Glutamatergic neuron (in vitro differentiated cells): ENCODE results near the gene THSD4. TPM values are rescaled to one million over a fixed set of nuclear protein-coding genes. Genes with fewer than 3 reads are reported as not detected.

Experiments
- DNase-seq: peaks from one replicate; pipeline ENCODE4 v3.0.0; 2022
- H3K27ac Mint-ChIP-seq: one replicate; pipeline ENCODE4 v1.8.0; 2020; ENCODE audit warnings: mild to moderate bottlenecking, mixed read lengths, inconsistent platforms; ENCODE audit not compliant: unreplicated experiment
- H3K27me3 Mint-ChIP-seq: one replicate; pipeline ENCODE4 v1.8.0; 2020; ENCODE audit warnings: mild to moderate bottlenecking, moderate library complexity, mixed read lengths, inconsistent platforms; ENCODE audit not compliant: unreplicated experiment
- H3K36me3 Mint-ChIP-seq: one replicate; pipeline ENCODE4 v1.8.0; 2020; ENCODE audit warnings: mild to moderate bottlenecking, mixed read lengths, inconsistent platforms; ENCODE audit not compliant: unreplicated experiment
- H3K4me1 Mint-ChIP-seq: one replicate; pipeline ENCODE4 v1.8.0; 2020; ENCODE audit warnings: mild to moderate bottlenecking, low read depth, mixed read lengths, inconsistent platforms; ENCODE audit not compliant: unreplicated experiment
- H3K4me3 Mint-ChIP-seq: one replicate; pipeline ENCODE4 v1.8.0; 2020; ENCODE audit warnings: mild to moderate bottlenecking, mixed read lengths, inconsistent platforms; ENCODE audit not compliant: unreplicated experiment
- H3K9me3 Mint-ChIP-seq: one replicate; pipeline ENCODE4 v1.8.0; 2020; ENCODE audit warnings: mild to moderate bottlenecking, moderate library complexity, mixed read lengths, inconsistent platforms; ENCODE audit not compliant: unreplicated experiment
- total RNA-seq: library from RNA; stranded (reverse); fragmentation: NEBNext Ultra II Directional; extraction: Animal tissue kit (Norgen Biotek cat#: 25700); gene quantifications from one replicate; pipeline ENCODE4 v1.2.1, GENCODE V29; 2021; ENCODE audit not compliant: unreplicated experiment
- TF ChIP-seq, protein P1 (sequence below): fragments of 200-600 bp; sonication (generic); IDR thresholded peaks from one replicate; pipeline ENCODE4 v1.5.0; 2021; ENCODE audit not compliant: partially characterized antibody, unreplicated experiment

THSD4 gene
- total RNA-seq, 1 donor from 2014 or later = 12.3 TPM

DNA sequence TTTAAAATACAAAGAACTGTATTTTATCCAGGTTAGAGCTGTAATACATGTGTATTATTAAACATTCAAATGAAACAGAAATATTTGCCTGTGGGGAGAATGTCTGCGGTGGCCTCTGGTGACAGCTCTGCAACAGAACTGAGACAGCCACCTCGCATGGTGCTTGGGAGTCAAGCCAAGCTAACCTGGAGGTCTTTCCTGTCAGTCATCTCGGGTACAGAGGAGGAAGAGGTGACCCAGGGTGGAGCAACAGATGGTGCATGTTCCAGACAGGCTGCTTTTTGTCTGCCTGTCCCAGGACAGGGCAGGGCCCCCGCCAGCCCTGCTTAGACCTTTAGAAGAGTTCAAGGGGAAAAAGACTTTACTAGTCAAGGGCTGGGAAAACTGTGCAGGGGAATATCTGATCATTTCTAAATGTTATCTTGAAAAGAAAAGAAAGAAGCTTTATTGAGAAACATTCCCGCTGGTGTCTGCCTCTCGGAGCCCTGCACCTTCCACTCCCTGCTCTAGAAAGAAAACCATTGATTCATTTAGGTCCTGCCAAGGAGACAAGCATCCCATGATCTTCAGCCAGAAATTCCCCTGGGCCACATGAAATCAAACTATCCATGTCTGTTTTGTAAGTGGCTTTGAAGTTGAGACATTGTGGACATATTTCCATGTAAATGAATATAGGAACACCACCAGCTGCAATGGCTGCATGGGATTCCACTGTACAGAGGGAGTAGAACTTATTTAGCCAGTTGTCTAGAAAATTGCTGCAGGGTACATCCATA lies 689.6 kb downstream of the THSD4 start:
- peaks cover 32% of the 10 kb centered on the region for H3K4me1 Mint-ChIP-seq
- H3K27me3 Mint-ChIP-seq = peaks cover 5% of the 10 kb centered on the region
- peaks cover 5% of the 10 kb centered on the region for H3K9me3 Mint-ChIP-seq
- peak overlapping the region; percentile 36 for H3K4me3 Mint-ChIP-seq
- peaks cover 4% of the 10 kb centered on the region for H3K36me3 Mint-ChIP-seq
- DNase-seq = no peak
- TF ChIP-seq, protein P1, sequence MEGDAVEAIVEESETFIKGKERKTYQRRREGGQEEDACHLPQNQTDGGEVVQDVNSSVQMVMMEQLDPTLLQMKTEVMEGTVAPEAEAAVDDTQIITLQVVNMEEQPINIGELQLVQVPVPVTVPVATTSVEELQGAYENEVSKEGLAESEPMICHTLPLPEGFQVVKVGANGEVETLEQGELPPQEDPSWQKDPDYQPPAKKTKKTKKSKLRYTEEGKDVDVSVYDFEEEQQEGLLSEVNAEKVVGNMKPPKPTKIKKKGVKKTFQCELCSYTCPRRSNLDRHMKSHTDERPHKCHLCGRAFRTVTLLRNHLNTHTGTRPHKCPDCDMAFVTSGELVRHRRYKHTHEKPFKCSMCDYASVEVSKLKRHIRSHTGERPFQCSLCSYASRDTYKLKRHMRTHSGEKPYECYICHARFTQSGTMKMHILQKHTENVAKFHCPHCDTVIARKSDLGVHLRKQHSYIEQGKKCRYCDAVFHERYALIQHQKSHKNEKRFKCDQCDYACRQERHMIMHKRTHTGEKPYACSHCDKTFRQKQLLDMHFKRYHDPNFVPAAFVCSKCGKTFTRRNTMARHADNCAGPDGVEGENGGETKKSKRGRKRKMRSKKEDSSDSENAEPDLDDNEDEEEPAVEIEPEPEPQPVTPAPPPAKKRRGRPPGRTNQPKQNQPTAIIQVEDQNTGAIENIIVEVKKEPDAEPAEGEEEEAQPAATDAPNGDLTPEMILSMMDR = no peak
- peak overlapping the region; percentile 57 for H3K27ac Mint-ChIP-seq

DNA sequence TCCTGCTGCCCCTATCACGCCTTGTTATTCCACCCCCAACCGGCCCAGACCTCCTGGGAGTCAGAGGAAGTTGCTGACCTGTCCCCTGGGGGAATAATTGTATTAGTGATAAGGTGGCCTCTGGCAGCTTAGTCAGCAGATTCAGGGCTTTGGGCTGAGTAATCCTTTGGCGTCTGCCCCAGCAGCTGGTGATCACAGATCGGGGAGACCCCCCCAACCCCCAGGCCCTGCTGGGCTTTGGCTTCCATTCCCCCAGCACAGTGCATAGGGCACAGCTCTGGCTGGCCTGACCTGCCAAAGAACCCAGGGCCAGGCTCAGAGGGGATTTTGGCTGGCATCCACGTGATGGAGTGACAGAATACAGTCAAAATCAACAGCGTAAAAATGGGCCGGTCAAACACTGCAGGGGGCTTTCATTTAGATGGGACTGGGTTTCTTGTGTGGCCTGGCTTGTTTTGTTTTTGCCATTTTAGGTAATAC lies 691.2 kb downstream of the THSD4 start:
- H3K9me3 Mint-ChIP-seq = peaks cover 3% of the 10 kb centered on the region
- DNase-seq = no peak
- peak overlapping the region; percentile 85 for H3K27ac Mint-ChIP-seq
- TF ChIP-seq, protein P1 = no peak
- peak overlapping the region; percentile 49 for H3K4me3 Mint-ChIP-seq
- H3K27me3 Mint-ChIP-seq = peaks cover 3% of the 10 kb centered on the region
- H3K4me1 Mint-ChIP-seq = peaks cover 27% of the 10 kb centered on the region
- no peaks in the 10 kb centered on the region for H3K36me3 Mint-ChIP-seq

DNA sequence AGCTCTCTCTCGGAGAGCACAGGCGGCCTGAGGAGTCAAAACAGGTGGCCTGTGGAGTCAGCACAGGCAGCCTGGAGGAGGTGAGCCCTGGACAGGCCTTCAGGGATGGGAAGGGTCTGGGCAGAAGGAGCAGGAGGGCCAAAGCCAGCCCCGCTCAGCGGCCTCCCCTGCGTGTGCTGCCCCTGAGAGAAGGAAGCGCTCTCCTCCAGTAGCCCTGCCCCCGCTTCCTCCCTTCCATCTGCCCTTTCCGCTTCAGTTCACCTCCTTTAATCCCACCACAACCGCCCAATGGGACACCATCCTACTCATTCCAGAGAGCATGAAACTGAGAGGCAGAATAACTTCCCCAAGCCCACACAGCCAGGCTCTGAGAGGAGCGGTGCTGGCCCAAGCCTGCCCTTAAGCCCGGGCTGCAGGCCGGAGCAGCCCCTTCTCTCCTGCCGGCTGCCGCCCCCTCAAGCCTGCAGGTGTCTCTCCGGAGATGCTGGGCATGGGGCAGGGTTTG lies 691.9 kb downstream of the THSD4 start:
- TF ChIP-seq, protein P1 = no peak
- H3K36me3 Mint-ChIP-seq = no peaks in the 10 kb centered on the region
- H3K9me3 Mint-ChIP-seq = peaks cover 3% of the 10 kb centered on the region
- peaks cover 27% of the 10 kb centered on the region for H3K4me1 Mint-ChIP-seq
- peaks cover 3% of the 10 kb centered on the region for H3K27me3 Mint-ChIP-seq
- DNase-seq = peak; percentile 62
- H3K27ac Mint-ChIP-seq = peak overlapping the region; percentile 85
- peak overlapping the region; percentile 49 for H3K4me3 Mint-ChIP-seq

DNA sequence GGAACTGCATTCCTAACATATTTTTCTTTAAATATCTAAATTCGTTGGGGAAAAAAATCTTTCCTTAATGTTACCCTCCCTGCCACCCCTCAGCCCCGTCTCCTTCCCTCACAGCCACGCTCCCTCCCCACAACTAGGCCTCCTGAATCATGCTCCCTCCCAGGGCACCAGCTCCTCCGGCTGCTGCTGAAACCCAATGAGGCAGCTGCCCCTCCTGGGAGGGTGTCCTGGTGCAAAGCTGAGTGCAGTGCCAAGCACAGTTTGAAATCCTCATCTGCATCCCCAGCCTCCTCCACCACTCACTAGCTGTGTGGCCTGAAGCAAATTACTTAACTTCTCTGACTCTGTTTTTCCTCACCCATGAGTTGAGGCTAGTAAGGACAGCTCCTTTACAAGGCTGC lies 692.4 kb downstream of the THSD4 start:
- no peak for DNase-seq
- Mint-ChIP-seq H3K36me3 (no peaks in the 10 kb centered on the region), H3K4me1 (peaks cover 27% of the 10 kb centered on the region), H3K9me3 (peaks cover 6% of the 10 kb centered on the region), H3K4me3 (peak overlapping the region; percentile 55), H3K27ac (peak overlapping the region; percentile 82), H3K27me3 (peaks cover 3% of the 10 kb centered on the region)
- TF ChIP-seq, protein P1 = no peak
